Activated gamma-delta T cell (primary cell): ENCODE data around the gene SNAPC2.
"Not testable (repeated sequence)": the region's sequence is repeated elsewhere in the genome, so short reads cannot be mapped to it uniquely, and the experiment has no call there.

Experiments
- DNase-seq: peaks from one replicate; lab custom pipeline; 2025; lab: John Stamatoyannopoulos, UW

Gene SNAPC2

GRCh38 chr19:7888145-7888825, 31.9 kb upstream of the SNAPC2 start, which contains the start of gene LRRC8E:
Gene LRRC8E (plus strand): TSS chr19:7888510. CDS start chr19:7895604, 7,094 bp downstream.
- no peak for DNase-seq

GRCh38 chr19:7888826-7889217, 31.3 kb upstream of the SNAPC2 start:
- no peak for DNase-seq

GRCh38 chr19:7893362-7894101, 26.6 kb upstream of the SNAPC2 start:
- not testable (repeated sequence) for DNase-seq

- no peak for DNase-seq
These were observed 25.4 kb upstream of the SNAPC2 start for GRCh38 chr19:7894612-7895309.

- no peak for DNase-seq
These were observed 24.6 kb upstream of the SNAPC2 start for GRCh38 chr19:7895565-7895964.

- DNase-seq = no peak
These were observed 22.8 kb upstream of the SNAPC2 start for GRCh38 chr19:7897292-7897691.

- DNase-seq = no peak
These were observed 21.2 kb upstream of the SNAPC2 start for GRCh38 chr19:7898967-7899366.

- DNase-seq = no peak
These were observed 20.3 kb upstream of the SNAPC2 start for GRCh38 chr19:7899751-7900378.

GRCh38 chr19:7900401-7900870, 19.7 kb upstream of the SNAPC2 start:
- DNase-seq = no peak

- DNase-seq = no peak
These were observed 19.2 kb upstream of the SNAPC2 start for GRCh38 chr19:7900931-7901330.

GRCh38 chr19:7901337-7901736, 18.8 kb upstream of the SNAPC2 start:
- no peak for DNase-seq

- no peak for DNase-seq
These were observed 17.3 kb upstream of the SNAPC2 start for GRCh38 chr19:7902796-7903243.

GRCh38 chr19:7903244-7904073, 16.7 kb upstream of the SNAPC2 start, which contains the start of gene MAP2K7:
Gene MAP2K7 (plus strand): TSS chr19:7903877. CDS start chr19:7903945, 68 bp downstream.
- peak; percentile 100 for DNase-seq

- DNase-seq = peak; percentile 84
These were observed 15.8 kb upstream of the SNAPC2 start for GRCh38 chr19:7904074-7905020.

GRCh38 chr19:7905268-7905667, 14.9 kb upstream of the SNAPC2 start:
- no peak for DNase-seq

GRCh38 chr19:7905859-7906258, 14.3 kb upstream of the SNAPC2 start:
- DNase-seq = no peak

- no peak for DNase-seq
These were observed 13.0 kb upstream of the SNAPC2 start for GRCh38 chr19:7907122-7907521.

- DNase-seq = no peak
These were observed 12.6 kb upstream of the SNAPC2 start for GRCh38 chr19:7907544-7907943.

- no peak for DNase-seq
These were observed 11.9 kb upstream of the SNAPC2 start for GRCh38 chr19:7908078-7908699.
